BJ (cell line): ENCODE results near the gene OR9A4. TPM values are rescaled to one million over a fixed set of nuclear protein-coding genes. Genes with fewer than 3 reads are reported as not detected.

ENCODE experiments used
- CTCF ChIA-PET: fragments of 350-600 bp; formaldehyde crosslinking; extraction: SDS; loops from one replicate; lab custom pipeline; 2021; ENCODE audit warnings: antibody characterized with exemption, inconsistent platforms; lab: Yijun Ruan, JAX
- POLR2A ChIA-PET: fragments of 300-600 bp; sonication (Branson Sonifier 250); formaldehyde crosslinking; extraction: SDS; loops from one replicate; lab custom pipeline; 2021; ENCODE audit warnings: antibody characterized with exemption; lab: Charles Lee
- DNase-seq: peaks from one replicate; pipeline ENCODE4 v3.0.0-alpha.2; 2011; ENCODE audit warnings: low read depth
- H3K27me3 ChIP-seq: 2 replicates; pipeline ENCODE4 v1.6.0; 2011; ENCODE audit warnings: low read length; ENCODE audit not compliant: control insufficient read depth, insufficient read depth
- H3K36me3 ChIP-seq: 2 replicates; pipeline ENCODE4 v1.5.1; 2011; ENCODE audit warnings: low read length; ENCODE audit not compliant: control insufficient read depth, insufficient read depth
- H3K4me3 ChIP-seq: 2 replicates; pipeline ENCODE4 v1.5.1; 2011; ENCODE audit warnings: low read depth, mild to moderate bottlenecking, control low read depth, low read length
- polyA plus RNA-seq: library from polyadenylated mRNA; depleted of rRNA; stranded (reverse); fragments of >200 nt; gene quantifications from 2 replicates; pipeline ENCODE4 v1.2.3, GENCODE V29; 2011
- TF ChIP-seq, protein P1 (sequence below): IDR thresholded peaks from 2 replicates; pipeline ENCODE4 v1.5.1; 2011; ENCODE audit warnings: low read depth, mild to moderate bottlenecking, control low read depth, inconsistent platforms, low read length, moderate library complexity; ENCODE audit not compliant: insufficient read depth

The OR9A4 gene
- polyA plus RNA-seq, 1 experiment: not detected

DNA sequence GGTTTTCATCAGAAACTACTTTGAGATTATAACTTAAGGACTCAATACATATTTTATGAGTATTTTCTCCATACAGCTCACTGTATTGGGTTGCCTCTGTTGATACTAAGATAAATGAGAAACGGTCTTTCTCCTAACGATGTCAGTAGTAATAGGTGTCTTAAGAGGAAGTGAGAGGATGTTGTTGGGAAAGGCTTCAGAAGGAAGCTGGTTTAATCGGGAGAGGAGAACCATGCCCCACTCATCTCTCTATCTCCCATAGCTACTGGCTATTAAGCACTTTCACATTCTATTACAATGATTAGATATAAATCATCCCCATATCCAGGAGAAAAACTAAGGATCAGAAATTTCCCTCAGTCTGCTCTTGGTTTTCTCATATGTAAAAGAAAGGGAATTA, 28.6 kb downstream of the OR9A4 start:
- H3K4me3 ChIP-seq: no peak overlapping the region
- TF ChIP-seq, protein P1, sequence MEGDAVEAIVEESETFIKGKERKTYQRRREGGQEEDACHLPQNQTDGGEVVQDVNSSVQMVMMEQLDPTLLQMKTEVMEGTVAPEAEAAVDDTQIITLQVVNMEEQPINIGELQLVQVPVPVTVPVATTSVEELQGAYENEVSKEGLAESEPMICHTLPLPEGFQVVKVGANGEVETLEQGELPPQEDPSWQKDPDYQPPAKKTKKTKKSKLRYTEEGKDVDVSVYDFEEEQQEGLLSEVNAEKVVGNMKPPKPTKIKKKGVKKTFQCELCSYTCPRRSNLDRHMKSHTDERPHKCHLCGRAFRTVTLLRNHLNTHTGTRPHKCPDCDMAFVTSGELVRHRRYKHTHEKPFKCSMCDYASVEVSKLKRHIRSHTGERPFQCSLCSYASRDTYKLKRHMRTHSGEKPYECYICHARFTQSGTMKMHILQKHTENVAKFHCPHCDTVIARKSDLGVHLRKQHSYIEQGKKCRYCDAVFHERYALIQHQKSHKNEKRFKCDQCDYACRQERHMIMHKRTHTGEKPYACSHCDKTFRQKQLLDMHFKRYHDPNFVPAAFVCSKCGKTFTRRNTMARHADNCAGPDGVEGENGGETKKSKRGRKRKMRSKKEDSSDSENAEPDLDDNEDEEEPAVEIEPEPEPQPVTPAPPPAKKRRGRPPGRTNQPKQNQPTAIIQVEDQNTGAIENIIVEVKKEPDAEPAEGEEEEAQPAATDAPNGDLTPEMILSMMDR: no peak
- CTCF ChIA-PET: no interaction called here
- no peak for DNase-seq
- POLR2A ChIA-PET: no interaction called here
- H3K36me3 ChIP-seq: no peaks in the 10 kb centered on the region
- H3K27me3 ChIP-seq: no peaks in the 10 kb centered on the region

DNA sequence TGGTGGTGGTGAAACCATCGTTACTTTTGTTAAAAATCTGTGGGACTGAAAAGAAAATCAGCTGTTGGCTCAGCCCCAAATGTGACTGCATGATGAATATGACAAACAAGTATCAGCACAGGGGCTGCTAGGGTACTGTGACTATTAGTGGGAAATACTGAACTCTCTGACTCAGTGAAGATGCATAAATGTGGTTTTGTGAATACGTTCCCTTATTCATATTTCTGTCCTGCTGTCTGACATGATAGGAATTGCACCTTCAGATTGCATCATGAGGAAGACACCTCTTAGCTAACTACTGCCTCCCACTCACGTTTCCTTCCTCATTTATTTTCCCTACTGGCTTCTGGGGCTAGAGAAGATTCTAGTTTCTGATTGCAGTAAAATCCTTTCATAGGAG, 29.2 kb downstream of the OR9A4 start:
- TF ChIP-seq, protein P1: no peak
- POLR2A ChIA-PET: no interaction called here
- H3K4me3 ChIP-seq: no peak overlapping the region
- H3K27me3 ChIP-seq: no peaks in the 10 kb centered on the region
- CTCF ChIA-PET: no interaction called here
- no peaks in the 10 kb centered on the region for H3K36me3 ChIP-seq
- DNase-seq: no peak

DNA sequence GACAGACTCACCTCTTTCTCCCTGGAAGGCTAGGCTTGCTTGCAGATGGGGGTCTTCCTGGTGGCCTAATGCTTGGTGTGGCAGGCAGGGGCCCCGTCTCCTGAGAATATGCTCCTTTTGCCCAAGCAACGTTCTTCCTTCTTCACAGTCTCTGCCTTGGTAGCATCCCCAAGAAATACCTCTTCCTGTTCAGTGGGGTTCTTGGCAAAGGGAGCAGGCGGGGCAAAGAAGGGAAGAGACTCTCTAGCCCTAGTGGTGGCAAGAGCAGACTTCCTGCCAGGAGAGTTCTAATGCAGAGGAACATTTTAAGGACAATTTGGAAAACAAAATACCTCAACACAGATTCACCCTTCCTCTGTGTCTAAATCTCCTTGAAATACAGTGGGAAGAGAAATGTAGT, 30.6 kb downstream of the OR9A4 start, which contains the start of gene CLEC5A:
CLEC5A (minus strand) TSS at position 179 of the 400 bp plus-strand sequence. CDS start 682 bp downstream, outside the sequence.
- DNase-seq: no peak
- no peaks in the 10 kb centered on the region for H3K36me3 ChIP-seq
- H3K27me3 ChIP-seq: no peaks in the 10 kb centered on the region
- ChIA-PET POLR2A (no interaction called here), CTCF (no interaction called here)
- no peak within 1 kb of the TSS for H3K4me3 ChIP-seq
- TF ChIP-seq, protein P1: no peak

DNA sequence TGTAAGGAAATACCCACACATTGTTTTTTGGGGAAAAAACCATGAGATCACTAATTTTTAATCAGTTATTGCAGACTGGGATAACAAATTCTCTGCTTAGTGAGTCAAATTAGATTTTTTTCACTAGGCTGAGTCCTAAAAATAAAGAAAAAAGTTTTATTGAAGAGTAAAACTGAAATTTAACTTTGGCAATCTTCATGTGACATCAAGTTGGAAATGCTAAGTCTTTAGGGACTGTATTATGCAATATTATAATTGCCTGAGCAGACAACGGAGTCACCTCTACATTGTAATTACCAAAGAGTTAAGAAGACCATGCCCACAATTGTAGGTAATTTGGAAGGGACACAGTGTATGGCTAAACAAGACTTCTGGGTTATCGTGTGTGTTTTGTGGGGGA, 32.8 kb downstream of the OR9A4 start:
- Histone ChIP-seq H3K4me3 (no peak overlapping the region), H3K36me3 (no peaks in the 10 kb centered on the region), H3K27me3 (no peaks in the 10 kb centered on the region)
- ChIA-PET POLR2A (no interaction called here), CTCF (no interaction called here)
- TF ChIP-seq, protein P1: no peak
- DNase-seq: no peak

DNA sequence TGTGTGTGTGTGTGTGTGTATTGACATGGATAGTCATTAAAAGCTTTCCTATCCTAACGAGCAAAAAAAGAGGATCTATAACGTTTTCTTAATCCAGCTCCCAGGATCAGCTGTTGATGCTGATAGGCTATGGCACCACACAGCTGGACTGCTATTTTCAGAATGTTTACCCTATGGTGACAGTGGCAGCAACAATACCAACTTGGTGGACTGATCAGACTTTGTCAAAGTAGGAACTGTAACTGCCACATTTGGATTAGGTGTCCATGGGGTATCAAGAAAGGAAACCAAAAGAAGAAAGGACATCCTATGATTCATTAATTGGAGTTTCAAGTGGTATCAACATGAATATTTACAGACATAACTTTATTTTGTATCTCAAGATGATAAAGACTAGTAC, 33.3 kb downstream of the OR9A4 start:
- no peaks in the 10 kb centered on the region for H3K36me3 ChIP-seq
- no peaks in the 10 kb centered on the region for H3K27me3 ChIP-seq
- ChIA-PET CTCF (no interaction called here), POLR2A (no interaction called here)
- no peak overlapping the region for H3K4me3 ChIP-seq
- no peak for DNase-seq
- TF ChIP-seq, protein P1: no peak
